Keratinocyte (primary cell): Measurements from ENCODE around the gene CTH. TPM values are rescaled to one million over a fixed set of nuclear protein-coding genes. Genes with fewer than 3 reads are reported as not detected.

Source experiments
- DNase-seq: peaks from one replicate; pipeline ENCODE4 v3.0.0-alpha.2; 2011; ENCODE audit warnings: low read depth, missing footprints, low spot score
- FAIRE-seq: peaks from 2 replicates; lab custom pipeline; 2011; peaks lifted over from hg19 to GRCh38; lab: Jason Lieb, UNC
- H2AFZ ChIP-seq: 2 replicates; pipeline ENCODE4 v1.6.0; 2012; ENCODE audit warnings: low read length, control low read depth, inconsistent platforms; ENCODE audit not compliant: control insufficient read depth
- H3K27ac ChIP-seq: 2 replicates; pipeline ENCODE4 v1.5.1; 2011; ENCODE audit warnings: low read length; ENCODE audit not compliant: control insufficient read depth, insufficient read depth
- H3K27me3 ChIP-seq: 3 replicates; pipeline ENCODE4 v1.6.0; 2011; ENCODE audit warnings: low read length; ENCODE audit not compliant: control insufficient read depth, insufficient read depth; ENCODE audit errors: extremely low read depth
- H3K36me3 ChIP-seq, 2 experiments: 2 replicates in 1 of 2; 3 replicates in 1 of 2; pipeline ENCODE4 v1.5.1; 2011; ENCODE audit warnings: low read length in 2 of 2, mild to moderate bottlenecking in 1 of 2; ENCODE audit not compliant: control insufficient read depth in 2 of 2, insufficient read depth in 2 of 2; ENCODE audit errors: extremely low read depth in 1 of 2
- H3K4me1 ChIP-seq: 3 replicates; pipeline ENCODE4 v1.5.1; 2011; ENCODE audit warnings: low read length; ENCODE audit not compliant: control insufficient read depth, insufficient read depth; ENCODE audit errors: extremely low read depth
- H3K4me2 ChIP-seq: 3 replicates; pipeline ENCODE4 v1.6.0; 2011; ENCODE audit warnings: low read depth, low read length; ENCODE audit not compliant: control insufficient read depth, insufficient read depth; ENCODE audit errors: extremely low read depth
- H3K4me3 ChIP-seq, 3 experiments: fragments of 200-600 bp in 1 of 3; sonication (generic) in 1 of 3; 2 replicates in 2 of 3; 3 replicates in 1 of 3; pipeline ENCODE4 v1.5.1; 2011 to 2016; ENCODE audit warnings: low read length in 3 of 3, mild to moderate bottlenecking in 3 of 3, control low read depth in 2 of 3, inconsistent platforms in 1 of 3, low read depth in 1 of 3, mixed read lengths in 1 of 3, mixed run types in 1 of 3, moderate library complexity in 1 of 3; ENCODE audit not compliant: control insufficient read depth in 2 of 3, insufficient read depth in 2 of 3; ENCODE audit errors: extremely low read depth in 1 of 3
- H3K79me2 ChIP-seq: 2 replicates; pipeline ENCODE4 v1.6.0; 2012; ENCODE audit warnings: low read length; ENCODE audit not compliant: control insufficient read depth, insufficient read depth
- H3K9ac ChIP-seq: 3 replicates; pipeline ENCODE4 v1.6.0; 2011; ENCODE audit warnings: low read length; ENCODE audit not compliant: control insufficient read depth, insufficient read depth; ENCODE audit errors: extremely low read depth
- H3K9me1 ChIP-seq: 3 replicates; pipeline ENCODE4 v1.6.0; 2011; ENCODE audit warnings: low read length; ENCODE audit not compliant: control insufficient read depth, insufficient read depth; ENCODE audit errors: extremely low read depth
- H3K9me3 ChIP-seq: 2 replicates; pipeline ENCODE4 v1.5.1; 2012; ENCODE audit warnings: low read depth, low read length; ENCODE audit not compliant: control insufficient read depth
- H4K20me1 ChIP-seq: 3 replicates; pipeline ENCODE4 v1.6.0; 2011; ENCODE audit warnings: low read length; ENCODE audit not compliant: control insufficient read depth, insufficient read depth; ENCODE audit errors: extremely low read depth
- EZH2 ChIP-seq: IDR thresholded peaks from one replicate; pipeline ENCODE4 v1.6.1; 2012; ENCODE audit warnings: inconsistent platforms, mild to moderate bottlenecking, low read length, moderate library complexity
- dilution Hi-C: fragments of 300-500 bp; cut with MboI; formaldehyde crosslinking; loops from one replicate; pipeline ENCODE4 v1.7.0; 2020; ENCODE audit warnings: low sequenced_read_pairs; ENCODE audit not compliant: extremely low pct_ligation_motif_present
- polyA plus RNA-seq, 5 experiments: library from polyadenylated mRNA; depleted of rRNA in 3 of 5; stranded (reverse) in 3 of 5; stranded (forward) in 1 of 5; unstranded in 1 of 5; fragments of >200 nt; gene quantifications; 1 replicate in 1 of 5; 2 replicates in 3 of 5; 3 replicates in 1 of 5; pipeline versions ENCODE4 v1.2.1 to v1.2.3, GENCODE V29; 2011 to 2012; ENCODE audit warnings: missing spikeins in 2 of 5, low read depth in 1 of 5, low replicate concordance in 1 of 5
- TF ChIP-seq, protein P1 (sequence below), 3 experiments: IDR thresholded peaks in 1 of 3; conservative IDR thresholded peaks in 1 of 3; optimal IDR thresholded peaks in 1 of 3; 2 replicates in 2 of 3; 3 replicates in 1 of 3; pipeline versions ENCODE3 to v1.5.1; 2011; ENCODE audit warnings: low read length in 3 of 3, mild to moderate bottlenecking in 3 of 3, moderate library complexity in 2 of 3, control low read depth in 1 of 3, inconsistent platforms in 1 of 3; ENCODE audit not compliant: insufficient read depth in 2 of 3; ENCODE audit errors: extremely low read depth in 1 of 3

The CTH gene
- polyA plus RNA-seq, 1 donor (not counting 4 experiments of a cell fraction or from before 2014, with no cell fraction given) = 5.0 TPM

DNA sequence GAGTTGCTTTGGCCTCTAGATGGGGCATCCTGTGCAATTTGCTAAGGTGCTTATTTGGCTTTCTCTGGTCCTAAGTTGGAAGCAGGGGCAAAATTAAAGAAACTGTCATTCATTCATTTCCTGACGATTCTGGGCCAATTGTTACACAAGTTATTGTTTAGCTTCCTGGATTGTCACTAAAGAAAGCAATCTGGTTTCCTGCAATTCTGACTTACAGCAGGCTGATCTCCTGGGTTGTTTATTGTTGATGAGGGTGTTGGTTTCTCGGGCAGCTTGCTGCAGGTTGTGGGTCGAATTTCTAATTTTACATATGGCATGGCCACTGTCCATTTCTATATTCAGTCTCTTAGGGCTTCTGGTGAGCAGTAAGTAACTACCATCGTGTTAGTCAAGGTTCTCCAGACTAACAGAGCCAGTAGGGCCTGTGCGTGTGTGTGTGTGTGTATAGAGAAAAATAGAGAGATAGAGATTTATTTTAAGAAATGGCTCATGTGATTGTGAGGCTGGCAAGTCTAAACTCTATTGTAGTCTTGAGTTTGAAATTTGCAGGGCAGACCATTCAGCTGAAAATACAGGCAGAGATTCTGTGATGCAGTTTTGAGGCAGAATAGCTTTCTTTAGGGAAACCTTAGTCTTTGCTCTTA, 30.4 kb downstream of the CTH start:
- dilution Hi-C loops = no loop called here
- TF ChIP-seq, protein P1, sequence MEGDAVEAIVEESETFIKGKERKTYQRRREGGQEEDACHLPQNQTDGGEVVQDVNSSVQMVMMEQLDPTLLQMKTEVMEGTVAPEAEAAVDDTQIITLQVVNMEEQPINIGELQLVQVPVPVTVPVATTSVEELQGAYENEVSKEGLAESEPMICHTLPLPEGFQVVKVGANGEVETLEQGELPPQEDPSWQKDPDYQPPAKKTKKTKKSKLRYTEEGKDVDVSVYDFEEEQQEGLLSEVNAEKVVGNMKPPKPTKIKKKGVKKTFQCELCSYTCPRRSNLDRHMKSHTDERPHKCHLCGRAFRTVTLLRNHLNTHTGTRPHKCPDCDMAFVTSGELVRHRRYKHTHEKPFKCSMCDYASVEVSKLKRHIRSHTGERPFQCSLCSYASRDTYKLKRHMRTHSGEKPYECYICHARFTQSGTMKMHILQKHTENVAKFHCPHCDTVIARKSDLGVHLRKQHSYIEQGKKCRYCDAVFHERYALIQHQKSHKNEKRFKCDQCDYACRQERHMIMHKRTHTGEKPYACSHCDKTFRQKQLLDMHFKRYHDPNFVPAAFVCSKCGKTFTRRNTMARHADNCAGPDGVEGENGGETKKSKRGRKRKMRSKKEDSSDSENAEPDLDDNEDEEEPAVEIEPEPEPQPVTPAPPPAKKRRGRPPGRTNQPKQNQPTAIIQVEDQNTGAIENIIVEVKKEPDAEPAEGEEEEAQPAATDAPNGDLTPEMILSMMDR (optimal IDR thresholded peaks at IDR 0.05 in 1 of 3, IDR thresholded peaks at IDR 0.05 in 1 of 3, conservative IDR thresholded peaks at IDR 0.05 in 1 of 3; ENCODE audit: extremely low read depth in 1 of 3, insufficient read depth in 2 of 3, low read length in 3 of 3) = no peak
- TF ChIP-seq EZH2 = no peak
- Histone ChIP-seq H4K20me1 (no peaks in the 10 kb centered on the region), H3K4me3 (no peak overlapping the region), H3K4me1 (no peaks in the 10 kb centered on the region), H3K9ac (no peak overlapping the region), H2AFZ (no peak overlapping the region), H3K9me1 (no peaks in the 10 kb centered on the region), H3K79me2 (no peaks in the 10 kb centered on the region), H3K9me3 (no peaks in the 10 kb centered on the region), H3K27ac (no peak overlapping the region), H3K36me3 (peaks cover 0 to 1% of the 10 kb centered on the region in 2 experiments), H3K4me2 (no peak overlapping the region), H3K27me3 (no peaks in the 10 kb centered on the region)
- FAIRE-seq (no peak), DNase-seq (no peak)

DNA sequence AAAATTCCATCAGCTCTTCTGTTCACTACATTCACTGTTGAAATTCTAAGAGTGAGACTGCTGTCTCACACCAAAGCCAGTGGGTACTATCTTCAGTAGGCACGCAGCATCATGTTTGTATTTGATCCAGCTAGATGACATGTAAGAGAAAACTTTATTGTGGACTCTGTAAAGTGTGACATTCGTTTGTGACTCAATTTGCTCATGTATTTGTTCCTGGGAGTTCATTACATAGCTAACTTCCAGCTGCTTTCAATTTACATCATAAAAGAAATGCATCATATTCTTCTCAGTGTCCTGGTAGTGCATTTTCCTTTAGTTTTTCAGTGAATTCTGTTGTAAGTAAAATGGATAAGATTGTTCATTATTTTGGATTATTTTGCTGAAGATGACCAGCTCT, 31.4 kb downstream of the CTH start:
- TF ChIP-seq EZH2 = no peak
- TF ChIP-seq, protein P1 (optimal IDR thresholded peaks at IDR 0.05 in 1 of 3, IDR thresholded peaks at IDR 0.05 in 1 of 3, conservative IDR thresholded peaks at IDR 0.05 in 1 of 3; ENCODE audit: extremely low read depth in 1 of 3, insufficient read depth in 2 of 3, low read length in 3 of 3) = no peak
- Histone ChIP-seq H3K9me1 (no peaks in the 10 kb centered on the region), H3K27ac (no peak overlapping the region), H3K4me1 (no peaks in the 10 kb centered on the region), H3K36me3 (peaks cover 0 to 1% of the 10 kb centered on the region in 2 experiments), H3K9me3 (no peaks in the 10 kb centered on the region), H3K9ac (no peak overlapping the region), H4K20me1 (no peaks in the 10 kb centered on the region), H3K4me3 (no peak overlapping the region), H3K27me3 (no peaks in the 10 kb centered on the region), H3K4me2 (no peak overlapping the region), H2AFZ (no peak overlapping the region), H3K79me2 (no peaks in the 10 kb centered on the region)
- no peak for DNase-seq
- dilution Hi-C loops = no loop called here
- no peak for FAIRE-seq
